NB4 (cell line): ENCODE data around the gene DCUN1D2.

Experiments used
- CTCF ChIP-seq: IDR thresholded peaks from one replicate; pipeline ENCODE4 v1.5.1; 2012; ENCODE audit warnings: low read depth, low read length
- MYC ChIP-seq: IDR thresholded peaks from 2 replicates; pipeline ENCODE4 v1.6.1; 2011; ENCODE audit warnings: low read depth, low read length
- POLR2A ChIP-seq: IDR thresholded peaks from 2 replicates; pipeline ENCODE4 v1.6.1; 2011; ENCODE audit warnings: mild to moderate bottlenecking; ENCODE audit not compliant: insufficient read length; ENCODE audit errors: extremely low read depth

GRCh38 chr13:113491982-113492381, 1.5 kb upstream of the DCUN1D2 start:
- TF ChIP-seq CTCF (no peak), POLR2A (no peak), MYC (no peak)
